ENCODE results near the gene PRSS36. TPM values are rescaled to one million over a fixed set of nuclear protein-coding genes. Genes with fewer than 3 reads are reported as not detected.
A peak's percentile ranks its signal among the peaks of the same experiment; 100 is the strongest.

Gene PRSS36
- total and polyA plus RNA-seq, 12 donors, result 0.89 to 18.3 (median 7.4) TPM

- 86 to 95% (median 92%) methylated on average over 9 to 13 of the region's 13 CpGs for WGBS, 4 donors
- no peak for DNase-seq
- Histone ChIP-seq H3K4me3 (no peak overlapping the region), H3K27ac (peak overlapping the region in 1 of 5 donors; percentile 77), H3K36me3 (replicated peaks in 1 of 2) (peaks cover 0 to 58% of the 10 kb centered on the region in 2 donors), H3K4me1 (replicated peaks in 1 of 2) (no peaks in the 10 kb centered on the region), H3K27me3 (no peaks in the 10 kb centered on the region), H3K9me3 (replicated peaks in 1 of 3) (no peaks in the 10 kb centered on the region)
- TF ChIP-seq CTCF (IDR thresholded peaks at IDR 0.05) (no peak), POLR2A (IDR thresholded peaks at IDR 0.05) (no peak)
- intact Hi-C loops (cut with DNase I), result no loop called here
Observed at GRCh38 chr16:31127182-31127581, 22.7 kb downstream of the PRSS36 start.

- 94 to 98% (median 97%) methylated on average over 3 of the region's 3 CpGs for WGBS, 4 donors
- H3K9me3 ChIP-seq (replicated peaks in 1 of 3), result no peaks in the 10 kb centered on the region
- intact Hi-C loops (cut with DNase I), result no loop called here
- H3K27me3 ChIP-seq, result no peaks in the 10 kb centered on the region
- no peak for TF ChIP-seq CTCF (IDR thresholded peaks at IDR 0.05)
- TF ChIP-seq POLR2A (IDR thresholded peaks at IDR 0.05), result no peak
- no peak overlapping the region for H3K27ac ChIP-seq
- H3K36me3 ChIP-seq (replicated peaks in 1 of 2), result peaks cover 0 to 64% of the 10 kb centered on the region in 2 donors
- no peak overlapping the region for H3K4me3 ChIP-seq
- H3K4me1 ChIP-seq (replicated peaks in 1 of 2), result no peaks in the 10 kb centered on the region
- DNase-seq, result no peak
Observed at GRCh38 chr16:31125844-31126243, 24.0 kb downstream of the PRSS36 start.

GRCh38 chr16:31120129-31120528 lies 29.7 kb downstream of the PRSS36 start:
- WGBS, 4 donors, result 86 to 96% (median 95%) methylated on average over 16 of the region's 16 CpGs
- H3K36me3 ChIP-seq (replicated peaks in 1 of 2), result peaks cover 0 to 44% of the 10 kb centered on the region in 2 donors
- intact Hi-C loops (cut with DNase I), result no loop called here
- peak overlapping the region in 2 of 5 donors; percentile 24 to 99 for H3K27ac ChIP-seq
- TF ChIP-seq CTCF (IDR thresholded peaks at IDR 0.05) (no peak), POLR2A (IDR thresholded peaks at IDR 0.05) (no peak)
- H3K4me1 ChIP-seq (replicated peaks in 1 of 2), result peaks cover 18 to 20% of the 10 kb centered on the region in 2 donors
- H3K9me3 ChIP-seq (replicated peaks in 1 of 3), result no peaks in the 10 kb centered on the region
- DNase-seq, result peak in 1 of 7 donors; percentile 57
- no peak overlapping the region for H3K4me3 ChIP-seq
- H3K27me3 ChIP-seq, result no peaks in the 10 kb centered on the region

GRCh38 chr16:31118223-31119155 lies 31.4 kb downstream of the PRSS36 start:
- Histone ChIP-seq H3K27ac (peak overlapping the region; percentile 92 to 100 (median 99)), H3K36me3 (replicated peaks in 1 of 2) (peaks cover 0 to 33% of the 10 kb centered on the region in 2 donors), H3K9me3 (replicated peaks in 1 of 3) (no peaks in the 10 kb centered on the region), H3K27me3 (no peaks in the 10 kb centered on the region), H3K4me3 (peak overlapping the region in 3 of 4 donors; percentile 16 to 99 (median 84)), H3K4me1 (replicated peaks in 1 of 2) (peaks cover 19 to 26% of the 10 kb centered on the region in 2 donors)
- intact Hi-C loops (cut with DNase I), result no loop called here
- peak in 1 of 2 donors; percentile 25 for TF ChIP-seq POLR2A (IDR thresholded peaks at IDR 0.05)
- TF ChIP-seq CTCF (IDR thresholded peaks at IDR 0.05), result peak in 1 of 6 experiments; percentile 10
- peak in 4 of 7 donors; percentile 65 to 70 (median 68) for DNase-seq
- 39 to 44% (median 41%) methylated on average over 9 of the region's 9 CpGs for WGBS, 4 donors
